OCI-LY1 (cell line): Measurements from ENCODE around the gene PUS3.

Experiments
- H2AFZ ChIP-seq: fragments of 200-600 bp; sonication (generic), shearing (Covaris generic); 2 replicates; pipeline ENCODE4 v1.6.0; 2014; ENCODE audit warnings: antibody characterized with exemption, mild to moderate bottlenecking, low read length
- H3F3A ChIP-seq: fragments of 200-600 bp; sonication (generic), shearing (Covaris generic); 2 replicates; pipeline ENCODE4 v1.6.0; 2014; ENCODE audit warnings: mild to moderate bottlenecking, antibody characterized with exemption, low read length, moderate library complexity; ENCODE audit not compliant: insufficient read depth
- H3K27ac ChIP-seq: fragments of 200-600 bp; sonication (generic); 2 replicates; pipeline ENCODE4 v1.5.1; 2014; ENCODE audit warnings: low read length, mixed run types, mild to moderate bottlenecking, low read depth; ENCODE audit not compliant: poor library complexity, severe bottlenecking
- H3K27me3 ChIP-seq: fragments of 200-600 bp; sonication (generic); 2 replicates; pipeline ENCODE4 v1.6.0; 2014; ENCODE audit warnings: antibody characterized with exemption, mild to moderate bottlenecking, low read length, moderate library complexity; ENCODE audit not compliant: insufficient read depth
- H3K36me3 ChIP-seq: fragments of 200-600 bp; sonication (generic); 2 replicates; pipeline ENCODE4 v1.6.1; 2014; ENCODE audit warnings: mild to moderate bottlenecking, antibody characterized with exemption, low read length, moderate library complexity, mixed read lengths; ENCODE audit not compliant: insufficient read depth
- H3K4me1 ChIP-seq: fragments of 200-600 bp; sonication (generic); 2 replicates; pipeline ENCODE4 v1.5.1; 2014; ENCODE audit warnings: mild to moderate bottlenecking, low read length, moderate library complexity; ENCODE audit not compliant: insufficient read depth, severe bottlenecking
- H3K4me2 ChIP-seq: fragments of 200-600 bp; sonication (generic), shearing (Covaris generic); 2 replicates; pipeline ENCODE4 v1.6.1; 2014; ENCODE audit warnings: low read length
- H3K4me3 ChIP-seq: fragments of 200-600 bp; sonication (generic); 2 replicates; pipeline ENCODE4 v1.5.1; 2014; ENCODE audit warnings: low read length, low read depth, mild to moderate bottlenecking, mixed read lengths; ENCODE audit not compliant: poor library complexity, severe bottlenecking
- H3K79me2 ChIP-seq: fragments of 200-600 bp; shearing (Covaris generic); 2 replicates; pipeline ENCODE4 v1.6.1; 2016; ENCODE audit warnings: mixed run types, low read length, mixed read lengths; ENCODE audit not compliant: insufficient read depth
- H3K9ac ChIP-seq: fragments of 200-600 bp; sonication (generic), shearing (Covaris generic); 2 replicates; pipeline ENCODE4 v1.6.1; 2014; ENCODE audit warnings: mild to moderate bottlenecking, low read length, mixed read lengths
- H3K9me2 ChIP-seq: fragments of 200-600 bp; sonication (generic), shearing (Covaris generic); 2 replicates; pipeline ENCODE4 v1.6.1; 2014; ENCODE audit warnings: low read depth, mild to moderate bottlenecking, low read length, mixed read lengths
- H3K9me3 ChIP-seq: fragments of 200-600 bp; shearing (Covaris generic); 2 replicates; pipeline ENCODE4 v1.6.1; 2014; ENCODE audit warnings: low read length, mixed read lengths
- H4K20me1 ChIP-seq: fragments of 200-600 bp; sonication (generic), shearing (Covaris generic); 2 replicates; pipeline ENCODE4 v1.6.0; 2016; ENCODE audit warnings: mild to moderate bottlenecking, low read length; ENCODE audit not compliant: insufficient read depth
- EZH2 ChIP-seq: fragments of 200-600 bp; sonication (generic), shearing (Covaris generic); IDR thresholded peaks from 2 replicates; pipeline ENCODE4 v1.8.0; 2017; ENCODE audit warnings: borderline replicate concordance, mixed run types, mild to moderate bottlenecking, antibody characterized with exemption, low read length, moderate library complexity, mixed read lengths
- TF ChIP-seq, protein P1 (sequence below): fragments of 200-600 bp; sonication (generic), shearing (Covaris generic); IDR thresholded peaks from 2 replicates; pipeline ENCODE4 v1.5.1; 2017; ENCODE audit warnings: mild to moderate bottlenecking, antibody characterized with exemption, low read length, moderate library complexity, mixed read lengths

Gene PUS3

DNA sequence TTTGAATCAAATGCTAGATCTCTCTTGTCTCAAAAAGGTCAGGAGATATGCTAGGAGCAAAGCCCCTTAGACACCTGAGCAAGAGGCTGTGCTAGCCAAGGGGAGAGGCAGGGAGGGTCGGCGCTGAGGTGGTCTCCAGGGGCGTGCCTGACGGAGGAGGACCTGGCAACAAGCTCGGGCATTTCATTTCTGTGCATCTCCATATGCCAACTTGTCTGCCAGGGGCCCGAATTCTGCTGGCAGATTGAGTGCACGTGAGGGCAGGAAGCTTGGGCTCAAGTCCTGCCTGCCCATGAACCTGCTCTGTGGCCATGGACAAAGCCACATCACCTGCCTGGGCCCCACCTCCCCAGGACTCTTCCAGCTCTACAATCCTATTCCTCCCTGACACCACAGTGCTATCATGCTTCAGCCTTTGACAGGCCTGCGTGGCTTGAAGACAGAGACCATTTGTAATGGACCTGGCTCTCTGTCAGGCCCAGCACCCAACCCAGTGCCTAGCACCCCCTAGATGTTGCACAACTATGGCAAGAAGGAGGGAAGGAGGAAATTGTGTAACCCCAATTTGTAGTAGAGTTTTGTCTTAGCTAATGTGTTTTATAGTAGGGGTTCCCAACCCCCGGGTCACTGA is 26.6 kb upstream of the PUS3 start:
- no peaks in the 10 kb centered on the region for H3F3A ChIP-seq
- H3K9ac ChIP-seq, result no peak overlapping the region
- no peak for TF ChIP-seq EZH2
- TF ChIP-seq, protein P1, sequence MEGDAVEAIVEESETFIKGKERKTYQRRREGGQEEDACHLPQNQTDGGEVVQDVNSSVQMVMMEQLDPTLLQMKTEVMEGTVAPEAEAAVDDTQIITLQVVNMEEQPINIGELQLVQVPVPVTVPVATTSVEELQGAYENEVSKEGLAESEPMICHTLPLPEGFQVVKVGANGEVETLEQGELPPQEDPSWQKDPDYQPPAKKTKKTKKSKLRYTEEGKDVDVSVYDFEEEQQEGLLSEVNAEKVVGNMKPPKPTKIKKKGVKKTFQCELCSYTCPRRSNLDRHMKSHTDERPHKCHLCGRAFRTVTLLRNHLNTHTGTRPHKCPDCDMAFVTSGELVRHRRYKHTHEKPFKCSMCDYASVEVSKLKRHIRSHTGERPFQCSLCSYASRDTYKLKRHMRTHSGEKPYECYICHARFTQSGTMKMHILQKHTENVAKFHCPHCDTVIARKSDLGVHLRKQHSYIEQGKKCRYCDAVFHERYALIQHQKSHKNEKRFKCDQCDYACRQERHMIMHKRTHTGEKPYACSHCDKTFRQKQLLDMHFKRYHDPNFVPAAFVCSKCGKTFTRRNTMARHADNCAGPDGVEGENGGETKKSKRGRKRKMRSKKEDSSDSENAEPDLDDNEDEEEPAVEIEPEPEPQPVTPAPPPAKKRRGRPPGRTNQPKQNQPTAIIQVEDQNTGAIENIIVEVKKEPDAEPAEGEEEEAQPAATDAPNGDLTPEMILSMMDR, result no peak
- no peak overlapping the region for H3K4me2 ChIP-seq
- no peak overlapping the region for H2AFZ ChIP-seq
- H3K27ac ChIP-seq, result no peak overlapping the region
- H3K79me2 ChIP-seq, result no peaks in the 10 kb centered on the region
- no peak overlapping the region for H3K4me3 ChIP-seq
- no peaks in the 10 kb centered on the region for H3K36me3 ChIP-seq
- H3K27me3 ChIP-seq, result no peaks in the 10 kb centered on the region
- no peaks in the 10 kb centered on the region for H3K4me1 ChIP-seq
- H3K9me3 ChIP-seq, result no peaks in the 10 kb centered on the region
- no peaks in the 10 kb centered on the region for H3K9me2 ChIP-seq
- H4K20me1 ChIP-seq, result no peaks in the 10 kb centered on the region

DNA sequence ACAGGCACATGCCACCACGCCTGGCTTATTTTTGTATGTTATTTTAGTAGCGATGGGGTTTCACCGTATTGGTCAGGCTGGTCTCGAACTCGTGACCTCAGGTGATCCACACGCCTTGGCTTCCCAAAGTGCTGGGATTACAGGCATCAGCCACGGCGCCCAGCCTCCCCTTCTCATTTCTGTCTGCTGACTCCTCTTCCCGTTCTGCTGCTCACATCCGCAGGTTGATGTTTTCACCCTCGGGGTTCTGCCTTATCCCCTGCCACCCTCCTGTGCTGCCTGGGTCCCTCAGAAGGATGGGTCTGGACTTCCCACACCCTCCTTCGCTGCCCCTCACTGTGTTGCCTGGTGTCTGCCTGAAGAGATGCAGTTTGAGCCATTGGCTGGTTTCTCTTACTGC is 23.7 kb upstream of the PUS3 start:
- no peak overlapping the region for H3K4me3 ChIP-seq
- H3K27ac ChIP-seq, result no peak overlapping the region
- H3K4me2 ChIP-seq, result no peak overlapping the region
- H4K20me1 ChIP-seq, result no peaks in the 10 kb centered on the region
- no peaks in the 10 kb centered on the region for H3K27me3 ChIP-seq
- no peaks in the 10 kb centered on the region for H3F3A ChIP-seq
- no peaks in the 10 kb centered on the region for H3K36me3 ChIP-seq
- no peak overlapping the region for H3K9ac ChIP-seq
- no peak for TF ChIP-seq EZH2
- TF ChIP-seq, protein P1, result no peak
- H3K4me1 ChIP-seq, result no peaks in the 10 kb centered on the region
- no peak overlapping the region for H2AFZ ChIP-seq
- no peaks in the 10 kb centered on the region for H3K9me3 ChIP-seq
- no peaks in the 10 kb centered on the region for H3K79me2 ChIP-seq
- no peaks in the 10 kb centered on the region for H3K9me2 ChIP-seq

DNA sequence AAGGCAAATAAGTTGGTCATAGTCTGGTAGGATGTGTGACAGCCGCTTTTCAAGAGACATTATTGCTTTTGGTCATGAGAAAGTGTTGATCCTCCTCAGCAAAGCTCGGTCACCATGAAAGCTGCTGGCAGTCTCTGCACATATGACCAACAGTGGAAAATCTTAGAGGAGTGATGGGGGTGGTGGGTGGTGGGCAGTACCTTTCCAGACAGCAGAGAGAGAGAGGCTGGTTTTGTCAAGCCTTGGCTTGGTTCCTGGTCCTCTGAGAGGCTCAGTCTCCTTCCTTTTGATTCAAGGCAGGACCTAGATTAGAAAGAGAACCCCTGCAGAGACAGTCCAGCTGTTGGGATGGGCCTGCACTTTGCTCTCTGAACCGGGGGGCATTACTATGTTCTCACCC is 22.8 kb upstream of the PUS3 start:
- H3K9ac ChIP-seq, result no peak overlapping the region
- H3K4me3 ChIP-seq, result no peak overlapping the region
- H2AFZ ChIP-seq, result no peak overlapping the region
- H3K36me3 ChIP-seq, result no peaks in the 10 kb centered on the region
- H3K4me1 ChIP-seq, result no peaks in the 10 kb centered on the region
- H4K20me1 ChIP-seq, result no peaks in the 10 kb centered on the region
- TF ChIP-seq, protein P1, result no peak
- no peaks in the 10 kb centered on the region for H3K79me2 ChIP-seq
- H3K27ac ChIP-seq, result no peak overlapping the region
- no peak overlapping the region for H3K4me2 ChIP-seq
- H3K9me3 ChIP-seq, result no peaks in the 10 kb centered on the region
- H3K27me3 ChIP-seq, result no peaks in the 10 kb centered on the region
- no peaks in the 10 kb centered on the region for H3F3A ChIP-seq
- no peaks in the 10 kb centered on the region for H3K9me2 ChIP-seq
